Fibroblast of skin of scalp (primary cell): ENCODE measurements around the gene PLB1.

Experiments used
- DNase-seq: peaks from one replicate; pipeline ENCODE4 v3.0.0-alpha.2; 2013

PLB1 gene

DNA sequence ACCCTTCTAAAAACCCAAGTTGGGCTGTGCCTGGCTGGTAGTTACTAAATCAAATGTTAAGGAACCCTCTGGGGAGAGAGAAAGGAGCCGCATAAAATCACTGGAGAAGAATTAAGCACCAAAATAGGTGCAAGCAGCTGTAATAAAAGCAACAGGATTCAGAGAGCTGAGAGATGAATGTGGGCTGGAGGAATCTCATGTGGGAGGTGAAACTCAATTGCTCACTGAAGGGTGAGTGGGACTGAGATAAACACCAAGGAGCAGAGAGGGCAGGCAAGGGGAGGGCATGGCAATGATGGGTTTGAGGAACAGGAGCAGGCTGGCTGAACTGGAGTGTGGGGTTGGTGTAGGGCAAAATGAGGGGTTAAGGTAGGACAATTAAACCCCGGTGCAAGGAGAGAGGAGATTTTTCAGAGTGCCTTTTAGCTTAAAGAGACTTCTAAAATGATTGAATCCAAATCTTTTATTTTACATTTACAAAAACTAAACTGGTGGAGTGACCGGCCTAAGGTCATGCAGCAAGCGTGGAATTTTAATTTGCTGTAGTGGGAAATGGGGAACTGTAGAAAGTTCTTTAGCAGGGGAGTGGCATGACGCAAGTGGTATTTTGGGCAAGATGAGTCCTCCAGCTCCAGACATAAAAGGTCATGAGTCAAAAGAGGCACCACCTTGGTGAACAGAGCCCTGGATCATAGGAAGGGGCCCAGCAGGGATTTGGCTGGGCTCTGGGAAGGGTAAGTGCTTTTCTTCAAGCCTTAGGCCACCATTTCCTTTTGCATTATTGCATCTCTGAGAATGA is 10.5 kb downstream of the PLB1 start:
- no peak for DNase-seq

- DNase-seq = no peak
Measured at GRCh38 chr2:28507796-28508764, 12.2 kb downstream of the PLB1 start.

- no peak for DNase-seq
Measured at GRCh38 chr2:28509361-28509760, 13.5 kb downstream of the PLB1 start.

DNA sequence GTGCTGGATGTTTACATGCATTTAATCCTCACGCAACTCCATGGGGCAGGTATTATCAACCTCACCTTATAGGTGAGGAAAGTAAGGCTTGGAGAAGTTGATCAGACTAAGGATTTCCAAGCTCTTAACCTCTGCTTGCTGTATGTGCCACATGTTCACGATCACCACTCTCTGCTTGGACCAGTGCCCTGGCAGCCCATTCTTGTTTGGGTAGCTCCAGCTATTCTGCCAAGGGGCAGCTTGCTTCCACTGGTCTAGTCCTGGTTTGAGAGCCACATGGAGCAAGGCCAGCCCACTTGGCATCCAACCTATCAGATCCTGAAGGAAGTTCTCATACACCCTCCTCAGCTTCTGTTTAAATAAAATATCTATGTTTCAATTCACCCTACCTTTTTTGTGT is 14.3 kb downstream of the PLB1 start:
- DNase-seq = no peak

DNA sequence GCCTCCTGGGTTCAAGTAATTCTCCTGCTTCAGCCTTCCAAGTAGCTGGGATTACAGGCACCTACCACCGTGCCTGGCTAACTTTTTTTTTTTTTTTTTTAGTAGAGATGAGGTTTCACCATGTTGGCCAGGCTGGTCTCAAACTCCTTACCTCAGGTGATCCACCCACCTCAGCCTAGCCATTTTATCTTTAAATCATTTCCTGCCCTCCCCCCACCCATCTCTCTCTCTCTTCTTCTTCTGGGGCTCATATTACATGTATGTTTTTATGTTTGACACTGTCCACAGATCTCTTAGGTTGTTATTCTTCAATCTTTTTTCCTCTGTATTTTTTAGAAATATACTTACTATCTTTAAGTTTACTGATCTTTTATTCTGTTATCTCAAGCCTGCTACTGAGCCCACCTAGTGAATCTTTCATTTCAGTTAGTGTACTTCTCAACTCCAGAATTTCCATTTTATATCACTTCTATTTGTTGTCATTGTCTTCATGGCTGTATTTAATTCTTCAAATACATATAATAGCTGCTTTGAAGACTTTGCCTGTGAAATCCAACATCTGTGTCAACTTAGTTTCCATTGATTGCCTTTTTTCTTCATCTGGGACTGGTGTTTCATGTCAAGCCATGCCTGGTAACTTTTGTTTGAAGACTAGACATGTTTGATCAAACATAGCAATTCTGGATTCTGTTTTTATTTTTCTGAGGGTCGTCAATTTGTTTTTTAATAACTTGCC is 16.2 kb downstream of the PLB1 start:
- DNase-seq = no peak

DNA sequence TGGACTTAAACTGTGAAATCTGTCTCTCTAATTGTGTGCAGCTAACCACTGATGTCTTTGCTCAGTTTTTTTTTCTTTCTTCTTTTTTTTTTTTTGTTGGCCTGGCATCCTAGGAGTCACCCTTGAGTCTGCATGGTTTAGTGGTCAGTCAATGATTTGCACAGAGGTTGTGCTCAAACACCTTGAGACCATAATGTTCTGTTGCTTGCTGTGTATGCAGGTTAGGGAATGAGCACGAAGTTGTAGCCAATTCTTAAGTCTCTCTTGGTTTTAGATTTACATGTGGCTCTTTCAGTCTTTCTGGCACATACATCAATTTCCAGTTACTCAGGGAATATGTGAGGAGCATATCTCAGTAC is 16.7 kb downstream of the PLB1 start:
- DNase-seq = no peak

DNA sequence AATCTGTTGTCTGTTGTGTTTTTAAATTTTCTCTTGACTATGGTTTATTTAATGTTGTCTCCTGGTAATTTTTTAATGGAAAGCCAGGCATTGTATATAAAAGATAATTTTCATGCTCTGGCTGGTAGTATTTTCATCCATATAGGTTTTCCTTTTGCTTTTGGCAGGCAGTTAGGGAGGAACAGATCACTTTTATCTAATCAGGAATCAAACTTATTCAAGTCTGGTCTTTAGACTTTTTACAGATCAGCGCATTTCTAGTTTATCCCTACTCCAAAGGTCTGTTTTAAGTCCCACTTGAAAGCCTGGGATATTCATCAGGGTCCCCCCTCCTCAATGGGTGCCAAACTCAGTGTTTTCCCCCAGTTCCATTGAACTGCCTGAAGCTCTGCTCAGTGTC is 17.2 kb downstream of the PLB1 start:
- DNase-seq = no peak

DNA sequence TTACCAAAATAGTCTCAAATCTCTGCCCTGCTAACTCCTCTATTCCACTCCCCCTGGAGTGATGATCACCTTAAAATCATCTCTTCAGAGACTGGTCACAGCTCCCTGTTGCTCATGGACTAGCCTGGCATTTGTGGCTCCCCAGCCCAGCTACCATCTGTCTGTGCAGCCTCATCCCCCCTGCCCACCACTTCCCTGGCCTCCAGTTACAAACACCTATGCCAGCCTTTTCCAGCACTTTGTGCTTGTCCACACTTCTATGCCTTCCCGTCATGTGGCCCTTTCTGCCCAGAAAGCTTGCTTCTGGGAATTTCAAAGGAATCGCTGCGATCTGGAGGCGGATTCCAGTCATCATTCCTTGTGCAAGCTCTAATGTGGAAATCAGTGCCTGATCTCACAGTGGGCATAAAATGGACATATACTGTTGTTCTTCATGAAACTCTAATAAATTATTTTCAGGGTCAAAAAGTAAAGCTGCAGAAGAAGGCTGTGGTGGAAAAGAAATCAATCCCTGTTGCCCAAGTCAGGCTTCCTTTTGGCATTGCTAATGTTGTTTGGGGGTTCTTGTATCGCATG is 19.4 kb downstream of the PLB1 start:
- DNase-seq = no peak

DNA sequence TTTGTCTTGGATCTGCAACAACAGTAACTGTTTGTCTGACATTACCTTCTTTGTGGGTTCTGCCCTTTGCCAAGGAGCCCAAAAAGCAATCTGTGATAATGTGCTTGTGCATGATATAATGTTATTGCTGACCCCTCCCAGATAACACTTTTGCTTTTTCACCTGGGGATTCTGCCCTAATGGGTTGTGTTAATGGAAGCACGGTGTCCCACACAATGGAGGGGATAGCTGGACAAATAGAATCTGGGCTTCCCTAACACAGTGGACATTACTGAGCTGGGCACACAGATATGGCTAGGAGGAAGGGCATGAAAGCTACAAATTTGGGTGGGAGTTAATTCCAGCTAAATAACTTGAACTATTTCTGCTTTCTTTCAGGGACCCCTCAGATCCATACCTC is 20.6 kb downstream of the PLB1 start:
- DNase-seq = no peak

GRCh38 chr2:28516950-28517349 is 21.1 kb downstream of the PLB1 start:
- no peak for DNase-seq

GRCh38 chr2:28521663-28522062 is 25.8 kb downstream of the PLB1 start:
- no peak for DNase-seq

DNA sequence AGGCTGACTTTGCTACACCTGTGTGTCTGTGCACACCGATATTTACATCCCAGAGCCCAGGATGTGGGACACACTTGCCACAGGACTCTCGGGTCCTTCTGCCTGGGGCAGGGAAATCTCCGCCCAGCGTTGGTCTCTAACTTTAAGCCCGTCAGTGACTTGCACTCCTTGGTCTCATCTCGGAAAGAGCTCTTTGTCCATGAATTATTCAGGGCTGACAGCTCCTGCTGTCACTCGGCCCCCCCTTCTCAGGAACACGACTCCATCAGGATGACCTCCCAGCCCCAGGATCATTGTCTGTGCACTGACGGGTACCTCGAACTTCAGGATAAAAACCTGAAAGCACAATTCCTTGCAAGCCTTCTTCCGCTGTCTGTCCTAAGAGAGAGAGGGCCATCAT is 26.6 kb downstream of the PLB1 start:
- DNase-seq = no peak

DNA sequence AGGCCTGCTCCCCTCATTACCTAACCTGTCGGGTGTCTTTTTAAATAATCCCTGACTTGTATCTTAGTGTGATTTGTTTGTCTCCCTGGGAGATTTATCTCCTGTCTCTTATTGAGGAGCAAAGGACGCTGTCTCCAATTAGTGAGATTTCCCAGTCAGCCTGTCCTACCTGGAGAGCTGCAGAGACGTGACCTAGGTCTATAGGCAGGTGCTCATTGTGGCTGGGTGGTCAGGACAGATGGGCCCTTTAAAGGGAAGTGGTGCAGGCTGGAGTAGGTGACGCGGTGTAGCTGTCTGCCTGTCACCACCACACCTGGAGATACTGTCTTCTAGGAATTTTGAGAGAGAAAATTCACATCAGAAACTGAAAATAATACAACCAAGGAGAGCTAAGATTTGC is 28.0 kb downstream of the PLB1 start:
- DNase-seq = no peak

DNA sequence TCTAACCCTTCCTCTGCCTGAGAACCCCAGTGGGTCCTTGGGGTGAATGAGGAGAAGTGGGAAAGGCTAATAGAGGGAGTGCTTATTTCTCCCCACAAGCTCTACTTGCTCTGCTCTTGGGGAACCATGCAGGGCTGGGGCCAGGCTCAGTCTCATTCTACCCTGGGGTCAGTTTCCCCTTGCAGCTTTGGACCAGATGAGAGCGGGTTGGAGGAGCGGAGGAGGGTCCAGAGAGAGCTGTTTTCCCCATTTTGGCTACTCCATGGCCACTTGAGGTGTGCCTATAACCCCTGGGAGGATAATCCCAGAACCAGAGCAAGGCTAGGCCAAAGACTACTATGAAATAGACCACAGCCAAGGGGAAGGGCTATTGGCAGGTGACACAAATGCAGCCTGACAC is 29.6 kb downstream of the PLB1 start:
- DNase-seq = no peak

DNA sequence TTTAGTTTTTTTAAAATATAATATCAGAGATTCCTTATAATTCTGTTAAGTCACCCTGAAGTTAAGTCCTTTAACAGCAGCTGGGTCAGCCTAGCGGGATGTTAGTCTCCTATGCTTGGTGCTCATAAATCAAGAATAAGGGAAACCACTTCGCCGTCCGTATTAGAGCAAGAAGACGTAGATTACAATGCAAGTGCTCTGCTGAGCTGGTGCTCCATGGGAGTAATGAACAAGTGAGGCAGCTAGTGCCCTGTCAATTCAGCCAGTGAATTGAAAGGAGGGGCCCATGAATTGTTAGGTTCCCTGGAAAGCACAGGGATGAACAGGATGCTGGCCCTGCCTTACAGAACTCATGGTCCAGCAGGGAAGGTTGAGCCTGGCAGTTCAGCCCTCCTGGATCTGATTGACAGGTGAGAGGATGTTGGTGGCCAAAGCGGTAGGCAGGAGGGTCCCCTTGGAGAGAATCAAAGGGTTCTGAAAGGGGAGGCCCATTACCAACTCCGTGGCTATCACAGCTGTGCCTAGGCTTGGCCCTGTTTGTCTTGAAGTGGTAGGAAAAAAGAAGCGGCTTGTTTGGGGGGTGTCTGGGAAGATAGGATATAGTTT is 30.8 kb downstream of the PLB1 start:
- no peak for DNase-seq

- DNase-seq = no peak
Measured at GRCh38 chr2:28527196-28527595, 31.3 kb downstream of the PLB1 start.

GRCh38 chr2:28528206-28528605 is 32.3 kb downstream of the PLB1 start:
- no peak for DNase-seq

DNA sequence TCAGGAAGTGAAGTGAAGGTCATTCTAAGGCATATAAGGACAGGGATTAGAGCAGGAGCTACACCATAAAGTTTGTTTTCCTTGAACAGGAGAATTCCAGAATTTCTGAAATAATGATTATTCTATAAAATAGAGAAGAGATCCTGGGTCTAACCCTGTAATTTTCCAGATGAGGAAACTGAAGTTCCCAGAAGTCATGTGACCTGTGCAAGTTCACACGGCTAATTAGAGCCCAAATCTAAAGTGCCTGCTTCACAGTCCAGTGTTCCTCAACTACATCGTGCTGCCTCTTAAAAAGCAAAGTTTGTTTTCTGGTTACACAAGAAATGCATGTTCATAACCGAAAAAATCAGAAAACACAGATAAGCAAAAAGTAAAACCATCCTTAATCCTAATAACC is 34.9 kb downstream of the PLB1 start:
- DNase-seq = no peak

DNA sequence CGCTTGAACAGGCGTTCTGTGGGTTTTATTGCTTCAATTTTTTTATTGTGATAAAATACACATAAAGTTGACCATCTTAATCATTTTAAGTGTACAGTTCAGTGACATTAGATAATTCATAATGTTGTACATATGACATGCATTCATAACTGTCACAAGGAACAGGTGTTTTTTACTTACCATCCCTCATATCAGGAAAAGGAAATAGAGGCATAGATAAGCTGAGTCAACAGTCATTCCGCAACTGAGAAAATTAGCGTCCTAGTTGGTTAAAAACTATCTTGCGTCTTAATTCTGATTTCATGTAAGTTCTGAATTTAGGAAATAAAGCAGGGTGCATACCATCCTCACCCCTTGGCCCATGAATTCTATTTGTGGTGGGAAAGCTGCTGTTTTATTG is 36.5 kb downstream of the PLB1 start:
- DNase-seq = no peak

- DNase-seq = no peak
Measured at GRCh38 chr2:28533044-28533680, 37.3 kb downstream of the PLB1 start.

DNA sequence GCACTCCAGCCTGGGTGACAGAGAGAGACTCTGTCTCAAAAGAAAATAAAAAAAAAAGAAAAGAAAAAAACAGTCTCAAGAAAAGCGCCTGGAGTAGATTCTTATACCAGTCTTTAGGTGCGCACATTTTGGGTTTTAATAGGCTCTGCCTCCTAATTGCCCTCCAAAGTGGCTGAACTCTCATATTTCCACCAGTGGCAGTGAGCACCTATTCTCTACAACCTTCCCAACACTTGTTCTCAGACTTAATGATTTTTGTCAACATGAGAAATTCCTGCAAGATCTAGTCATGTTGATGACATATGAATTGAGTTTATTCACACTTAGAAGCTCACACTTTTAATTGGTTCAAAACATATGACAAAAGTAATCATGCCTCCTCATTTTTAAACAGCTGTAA is 39.0 kb downstream of the PLB1 start:
- no peak for DNase-seq

GRCh38 chr2:28538134-28538533 is 42.3 kb downstream of the PLB1 start:
- no peak for DNase-seq
